ENCODE measurements around the gene TTC7B. TPM values are rescaled to one million over a fixed set of nuclear protein-coding genes. Genes with fewer than 3 reads are reported as not detected.

TTC7B gene
- total RNA-seq, 1 donor from 2014 or later: 40.4 TPM

DNA sequence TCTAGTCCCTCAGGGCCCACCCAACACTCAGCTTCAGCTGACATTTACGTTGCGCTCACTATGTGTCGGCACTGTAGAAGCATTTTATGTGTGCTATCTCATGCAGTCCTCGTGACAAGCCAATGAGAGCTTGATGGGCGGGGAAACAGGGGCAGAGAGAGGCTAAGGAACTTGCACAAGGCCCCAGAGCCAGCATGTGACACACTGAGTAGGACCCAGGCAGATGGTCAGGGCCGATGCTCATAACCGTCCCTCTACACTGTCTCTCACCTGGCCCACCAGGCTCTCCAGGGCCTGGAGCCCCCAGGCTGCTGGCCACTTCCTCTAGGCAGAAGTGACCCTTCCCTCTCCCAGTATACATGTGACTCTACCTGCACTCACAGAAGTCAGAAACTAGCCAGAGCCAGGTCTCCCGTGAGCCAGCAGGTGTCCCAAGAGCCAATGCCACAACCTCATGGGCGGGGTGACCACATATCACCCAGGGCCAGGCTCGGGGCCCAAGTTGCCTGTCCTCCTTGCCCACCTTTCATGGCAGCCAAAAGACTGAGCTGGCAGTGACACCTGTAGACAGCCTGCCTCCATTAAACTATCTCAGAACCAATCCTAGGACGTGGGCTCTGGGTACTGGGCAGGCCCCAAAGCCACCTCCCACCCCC is 38.3 kb downstream of the TTC7B start:
- TF ChIP-seq, protein P1, sequence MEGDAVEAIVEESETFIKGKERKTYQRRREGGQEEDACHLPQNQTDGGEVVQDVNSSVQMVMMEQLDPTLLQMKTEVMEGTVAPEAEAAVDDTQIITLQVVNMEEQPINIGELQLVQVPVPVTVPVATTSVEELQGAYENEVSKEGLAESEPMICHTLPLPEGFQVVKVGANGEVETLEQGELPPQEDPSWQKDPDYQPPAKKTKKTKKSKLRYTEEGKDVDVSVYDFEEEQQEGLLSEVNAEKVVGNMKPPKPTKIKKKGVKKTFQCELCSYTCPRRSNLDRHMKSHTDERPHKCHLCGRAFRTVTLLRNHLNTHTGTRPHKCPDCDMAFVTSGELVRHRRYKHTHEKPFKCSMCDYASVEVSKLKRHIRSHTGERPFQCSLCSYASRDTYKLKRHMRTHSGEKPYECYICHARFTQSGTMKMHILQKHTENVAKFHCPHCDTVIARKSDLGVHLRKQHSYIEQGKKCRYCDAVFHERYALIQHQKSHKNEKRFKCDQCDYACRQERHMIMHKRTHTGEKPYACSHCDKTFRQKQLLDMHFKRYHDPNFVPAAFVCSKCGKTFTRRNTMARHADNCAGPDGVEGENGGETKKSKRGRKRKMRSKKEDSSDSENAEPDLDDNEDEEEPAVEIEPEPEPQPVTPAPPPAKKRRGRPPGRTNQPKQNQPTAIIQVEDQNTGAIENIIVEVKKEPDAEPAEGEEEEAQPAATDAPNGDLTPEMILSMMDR (conservative IDR thresholded peaks at IDR 0.05): no peak
- Mint-ChIP-seq H3K4me3 (no peak overlapping the region), H3K27me3 (no peaks in the 10 kb centered on the region), H3K27ac (no peak overlapping the region), H3K9me3 (no peaks in the 10 kb centered on the region), H3K36me3 (peaks cover 15% of the 10 kb centered on the region), H3K4me1 (ENCODE audit: unreplicated experiment) (no peaks in the 10 kb centered on the region)
- DNase-seq (ENCODE audit: extremely low spot score, unreplicated experiment): no peak

DNA sequence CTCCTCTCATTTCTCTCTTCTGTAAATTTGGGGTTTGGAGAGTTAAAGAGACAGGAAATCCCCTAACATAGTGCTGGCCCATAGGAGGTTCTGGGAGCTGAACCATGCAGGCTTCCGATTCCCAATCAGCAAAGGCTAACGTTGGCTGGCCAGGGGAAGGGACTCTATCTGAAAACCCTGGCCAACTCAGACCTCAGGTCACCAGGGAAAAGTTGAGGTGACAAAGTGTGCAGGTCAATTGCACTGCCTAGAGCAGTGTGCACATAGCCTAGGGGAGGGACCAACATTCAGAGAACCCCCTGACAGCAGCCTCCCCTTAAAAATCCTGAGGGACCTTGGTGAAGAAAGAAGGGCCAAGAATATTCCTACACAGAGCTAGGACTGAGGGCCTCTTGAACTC is 38.9 kb downstream of the TTC7B start:
- Mint-ChIP-seq H3K36me3 (peaks cover 15% of the 10 kb centered on the region), H3K27ac (no peak overlapping the region)

DNA sequence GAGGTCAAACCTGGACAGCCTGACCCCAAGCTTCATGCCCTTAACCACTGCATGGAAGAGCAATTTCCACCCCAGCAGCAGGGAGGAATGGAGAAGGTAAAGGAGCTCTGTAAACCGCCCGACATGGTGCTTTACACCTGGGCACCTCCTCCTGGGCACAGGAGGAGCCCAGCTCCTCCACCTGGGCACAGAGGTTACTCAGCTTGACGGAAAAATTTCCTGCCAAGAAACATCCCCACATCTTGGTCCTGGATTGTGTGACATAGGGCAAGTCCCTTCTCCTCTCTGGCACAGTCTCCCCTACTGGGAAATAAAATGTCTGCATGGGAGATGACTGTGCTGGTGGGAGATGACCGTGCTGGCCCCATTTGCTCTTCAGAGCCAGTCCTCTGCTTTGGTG is 40.8 kb downstream of the TTC7B start:
- Mint-ChIP-seq H3K4me3 (no peak overlapping the region), H3K4me1 (ENCODE audit: unreplicated experiment) (no peaks in the 10 kb centered on the region), H3K36me3 (peaks cover 11% of the 10 kb centered on the region), H3K27me3 (no peaks in the 10 kb centered on the region), H3K9me3 (no peaks in the 10 kb centered on the region), H3K27ac (no peak overlapping the region)
- no peak for DNase-seq (ENCODE audit: extremely low spot score, unreplicated experiment)
- TF ChIP-seq, protein P1 (conservative IDR thresholded peaks at IDR 0.05): no peak

More for the DNA sequence above, 38.9 kb downstream of the TTC7B start:
- TF ChIP-seq, protein P1 (conservative IDR thresholded peaks at IDR 0.05): no peak
- DNase-seq (ENCODE audit: extremely low spot score, unreplicated experiment): no peak
- H3K4me1 Mint-ChIP-seq (ENCODE audit: unreplicated experiment): no peaks in the 10 kb centered on the region
- no peak overlapping the region for H3K4me3 Mint-ChIP-seq
- no peaks in the 10 kb centered on the region for H3K27me3 Mint-ChIP-seq
- no peaks in the 10 kb centered on the region for H3K9me3 Mint-ChIP-seq

DNA sequence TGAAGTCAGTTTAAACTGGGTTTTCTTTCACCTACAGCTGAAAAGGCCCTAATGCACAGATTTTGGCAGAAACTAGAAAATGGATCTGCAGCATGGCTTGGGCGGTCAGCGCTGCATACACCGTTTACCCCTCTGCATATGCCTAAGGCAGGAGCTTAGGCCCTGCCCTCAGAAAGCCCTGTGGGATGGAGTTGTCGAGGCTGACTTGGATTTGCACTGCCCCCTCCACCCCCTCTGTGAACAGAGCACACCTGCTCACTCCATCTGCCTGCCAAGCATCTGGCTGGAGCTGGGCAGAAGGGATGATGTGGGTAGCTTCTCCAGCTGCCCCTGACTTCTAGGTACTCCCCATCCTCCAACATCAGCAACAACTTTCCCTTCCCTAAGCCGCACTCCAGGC is 41.9 kb downstream of the TTC7B start:
- TF ChIP-seq, protein P1 (conservative IDR thresholded peaks at IDR 0.05): no peak
- no peak overlapping the region for H3K4me3 Mint-ChIP-seq
- no peak overlapping the region for H3K27ac Mint-ChIP-seq
- peaks cover 15% of the 10 kb centered on the region for H3K36me3 Mint-ChIP-seq
- H3K4me1 Mint-ChIP-seq (ENCODE audit: unreplicated experiment): no peaks in the 10 kb centered on the region
- no peak for DNase-seq (ENCODE audit: extremely low spot score, unreplicated experiment)
- H3K9me3 Mint-ChIP-seq: no peaks in the 10 kb centered on the region
- H3K27me3 Mint-ChIP-seq: no peaks in the 10 kb centered on the region

DNA sequence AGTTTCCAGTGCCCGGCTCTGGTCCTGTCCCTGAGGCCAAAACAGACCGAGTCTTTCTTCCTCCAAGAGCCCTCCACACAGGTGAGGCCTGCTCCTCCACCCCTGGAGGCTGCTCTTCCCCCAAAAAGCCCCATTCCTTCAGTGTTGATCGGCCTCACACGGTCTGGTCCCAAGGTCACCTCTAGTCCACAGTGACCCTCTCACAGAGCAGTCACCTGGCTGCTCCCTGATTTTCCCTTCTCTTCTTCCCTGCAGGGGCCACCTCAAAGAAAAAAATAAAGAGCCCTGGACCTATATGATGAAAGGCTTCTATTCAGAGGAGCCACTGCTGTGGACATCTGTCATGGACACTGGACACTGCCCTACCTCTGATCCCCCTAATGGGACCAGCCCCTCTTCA is 42.5 kb downstream of the TTC7B start:
- Mint-ChIP-seq H3K9me3 (no peaks in the 10 kb centered on the region), H3K4me1 (ENCODE audit: unreplicated experiment) (no peaks in the 10 kb centered on the region), H3K27ac (no peak overlapping the region), H3K4me3 (no peak overlapping the region), H3K36me3 (peaks cover 21% of the 10 kb centered on the region), H3K27me3 (no peaks in the 10 kb centered on the region)
- DNase-seq (ENCODE audit: extremely low spot score, unreplicated experiment): no peak
- TF ChIP-seq, protein P1 (conservative IDR thresholded peaks at IDR 0.05): no peak

DNA sequence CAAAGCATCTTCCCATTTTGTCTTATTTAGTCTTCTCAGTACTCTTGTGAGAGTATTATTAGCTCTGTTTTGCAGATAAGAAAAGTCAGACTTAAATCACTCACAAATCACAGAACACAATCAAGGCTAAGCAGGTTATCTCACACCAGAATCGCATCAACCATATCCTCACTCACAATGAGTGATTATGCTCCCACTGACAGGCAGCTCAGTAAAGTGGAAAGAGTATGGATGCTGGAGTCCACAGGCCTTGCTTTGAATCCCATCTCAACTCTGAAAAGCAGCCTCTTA is 43.1 kb downstream of the TTC7B start:
- no peak for DNase-seq (ENCODE audit: extremely low spot score, unreplicated experiment)
- Mint-ChIP-seq H3K4me1 (ENCODE audit: unreplicated experiment) (no peaks in the 10 kb centered on the region), H3K27me3 (no peaks in the 10 kb centered on the region), H3K27ac (no peak overlapping the region), H3K9me3 (no peaks in the 10 kb centered on the region), H3K36me3 (peaks cover 24% of the 10 kb centered on the region), H3K4me3 (no peak overlapping the region)
- TF ChIP-seq, protein P1 (conservative IDR thresholded peaks at IDR 0.05): no peak

Data from type B pancreatic cell (in vitro differentiated cells).